Activated CD8-positive, alpha-beta memory T cell treated with anti-CD3 and anti-CD28 coated beads for 4 hours (primary cell): Measurements from ENCODE around the gene SUGCT.

Experiments used
- DNase-seq, 2 donors: peaks; one replicate each; pipeline ENCODE4 v3.0.0-alpha.2; 2020; ENCODE audit warnings: low read depth in 2 of 2

The SUGCT gene

DNA sequence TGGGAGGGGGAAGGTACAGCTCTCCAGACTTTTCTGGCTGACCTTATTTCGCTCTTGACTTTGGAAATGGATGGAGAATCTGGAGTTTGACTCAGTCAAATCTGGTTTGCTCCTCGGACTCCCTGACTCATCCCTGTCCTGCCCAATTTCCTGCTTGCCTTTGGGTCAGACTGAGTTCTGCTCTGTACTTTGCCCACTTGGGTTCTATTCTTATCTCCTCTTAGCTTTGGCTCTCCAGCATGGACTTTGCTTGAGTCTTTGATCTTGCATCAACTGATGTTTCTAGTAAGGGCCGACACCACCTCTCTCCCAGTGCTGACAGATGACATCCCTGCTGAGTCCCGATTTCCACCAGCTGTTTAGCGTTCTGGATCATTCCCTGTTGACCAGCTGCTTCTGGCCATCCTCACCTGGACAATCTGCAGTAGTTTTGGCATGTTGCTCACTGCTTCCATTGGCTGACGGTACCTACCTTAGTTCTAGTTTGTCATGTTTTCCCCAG, 335.3 kb downstream of the SUGCT start:
- no peak for DNase-seq

GRCh38 chr7:40470817-40471216, 336.0 kb downstream of the SUGCT start:
- DNase-seq: no peak

DNA sequence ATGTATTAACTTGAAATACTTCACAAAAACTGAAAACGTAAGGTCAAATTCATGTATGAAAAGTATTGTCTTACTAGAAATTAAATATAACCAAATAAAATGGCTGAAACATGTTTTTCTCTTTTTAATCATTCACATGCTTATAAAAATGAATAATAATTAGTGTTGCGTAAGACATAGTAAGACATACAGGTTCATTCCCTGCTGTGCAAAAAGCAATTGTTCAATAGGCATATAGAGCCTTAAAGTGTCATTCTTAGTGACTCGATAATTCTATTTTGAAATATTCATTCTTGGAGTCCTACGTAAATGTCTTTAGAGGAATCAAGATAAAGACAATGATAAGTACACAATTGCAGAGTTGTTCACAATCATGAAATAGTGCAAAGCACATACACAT, 337.1 kb downstream of the SUGCT start:
- no peak for DNase-seq

DNA sequence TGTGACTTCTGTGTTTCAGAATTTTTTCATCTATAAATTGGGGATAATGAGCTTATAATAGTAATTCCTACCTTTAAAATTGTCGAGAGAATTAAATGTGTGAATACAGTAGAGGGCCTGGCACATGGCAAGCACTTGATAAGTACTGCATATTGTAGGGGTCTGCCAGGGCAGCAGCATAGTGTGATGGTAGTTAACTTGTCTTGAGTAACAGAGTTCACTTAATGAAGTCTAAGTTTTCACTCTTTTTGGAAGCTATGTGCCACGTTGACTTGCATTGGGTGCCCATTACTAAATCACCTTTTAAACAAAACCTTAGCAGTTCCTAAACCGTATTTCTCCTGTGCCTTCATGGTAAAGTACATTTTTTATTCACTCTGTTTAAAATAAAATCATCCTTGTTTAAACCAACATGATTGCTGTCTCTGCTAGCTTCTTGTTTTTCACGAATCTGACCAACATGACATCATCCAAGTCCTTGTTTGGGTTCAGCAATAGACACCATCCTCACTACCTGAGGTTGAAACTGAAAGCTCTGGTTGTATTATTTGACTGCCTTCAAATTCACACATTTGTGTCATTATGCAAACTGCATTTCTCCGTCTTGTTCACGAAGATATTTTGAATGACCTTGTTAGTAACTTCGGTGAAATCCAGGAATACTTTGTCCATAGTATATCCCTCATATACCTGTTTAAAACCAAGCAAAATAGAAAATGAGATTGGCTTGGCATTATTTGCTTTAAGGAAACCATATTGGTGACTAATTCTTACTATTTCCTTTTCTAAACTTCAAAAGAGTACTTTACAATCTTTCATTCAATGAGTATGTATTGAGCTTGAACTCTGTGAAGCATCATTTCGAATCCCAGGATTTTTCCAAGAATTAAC, 340.2 kb downstream of the SUGCT start:
- DNase-seq: no peak

DNA sequence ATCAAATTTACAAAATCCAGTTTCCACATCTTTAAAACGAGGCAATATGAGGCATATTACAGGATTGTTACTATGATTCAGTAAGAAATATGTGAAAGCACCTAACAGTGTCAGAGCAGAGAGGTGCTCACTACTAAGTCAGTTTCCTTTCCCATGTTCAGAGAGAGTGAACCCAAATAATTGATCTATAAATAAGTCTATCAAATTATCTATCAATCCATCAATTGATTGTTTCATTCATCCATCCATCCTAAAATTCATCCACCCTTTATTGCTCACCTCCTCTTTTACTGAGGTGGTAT, 340.8 kb downstream of the SUGCT start:
- DNase-seq: no peak

DNA sequence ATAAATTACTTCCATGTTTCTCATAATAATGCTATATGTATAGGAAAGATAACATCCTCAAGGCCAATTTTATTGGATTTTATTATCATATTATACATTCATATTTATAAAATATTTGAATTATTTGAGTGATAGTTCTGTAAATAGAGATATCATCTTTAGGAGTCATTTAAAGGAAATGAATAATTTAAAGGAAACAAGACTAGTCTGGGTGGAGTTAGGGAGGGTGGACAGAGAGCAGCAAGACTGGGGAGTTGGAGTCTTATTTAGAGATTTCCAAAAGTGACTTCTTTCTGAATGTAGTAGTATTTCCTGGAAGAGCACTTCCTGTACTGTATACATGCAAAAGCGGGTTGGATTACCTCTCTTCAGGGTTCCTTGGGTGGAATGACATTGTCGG, 342.3 kb downstream of the SUGCT start:
- DNase-seq: no peak

- no peak for DNase-seq
Observed at GRCh38 chr7:40482845-40483244, 348.0 kb downstream of the SUGCT start.

DNA sequence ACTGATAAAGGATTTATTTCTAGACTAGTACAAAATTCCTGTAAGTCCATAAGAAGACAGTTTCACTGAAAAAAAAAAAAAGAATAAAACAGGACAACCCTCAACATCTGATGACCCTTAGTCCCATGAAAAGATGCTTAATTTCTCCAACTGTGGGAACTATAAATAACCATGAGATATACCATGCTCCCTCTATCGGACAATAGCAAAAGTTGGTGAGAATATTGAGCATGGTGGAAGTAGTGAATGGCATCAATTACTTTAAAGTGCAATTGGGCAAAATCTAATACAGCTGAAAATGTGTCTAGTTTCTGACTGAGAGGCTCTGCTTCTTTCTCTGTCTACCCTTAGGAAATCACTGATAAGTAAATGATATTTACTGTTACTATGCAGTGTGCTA, 348.8 kb downstream of the SUGCT start:
- no peak for DNase-seq

DNA sequence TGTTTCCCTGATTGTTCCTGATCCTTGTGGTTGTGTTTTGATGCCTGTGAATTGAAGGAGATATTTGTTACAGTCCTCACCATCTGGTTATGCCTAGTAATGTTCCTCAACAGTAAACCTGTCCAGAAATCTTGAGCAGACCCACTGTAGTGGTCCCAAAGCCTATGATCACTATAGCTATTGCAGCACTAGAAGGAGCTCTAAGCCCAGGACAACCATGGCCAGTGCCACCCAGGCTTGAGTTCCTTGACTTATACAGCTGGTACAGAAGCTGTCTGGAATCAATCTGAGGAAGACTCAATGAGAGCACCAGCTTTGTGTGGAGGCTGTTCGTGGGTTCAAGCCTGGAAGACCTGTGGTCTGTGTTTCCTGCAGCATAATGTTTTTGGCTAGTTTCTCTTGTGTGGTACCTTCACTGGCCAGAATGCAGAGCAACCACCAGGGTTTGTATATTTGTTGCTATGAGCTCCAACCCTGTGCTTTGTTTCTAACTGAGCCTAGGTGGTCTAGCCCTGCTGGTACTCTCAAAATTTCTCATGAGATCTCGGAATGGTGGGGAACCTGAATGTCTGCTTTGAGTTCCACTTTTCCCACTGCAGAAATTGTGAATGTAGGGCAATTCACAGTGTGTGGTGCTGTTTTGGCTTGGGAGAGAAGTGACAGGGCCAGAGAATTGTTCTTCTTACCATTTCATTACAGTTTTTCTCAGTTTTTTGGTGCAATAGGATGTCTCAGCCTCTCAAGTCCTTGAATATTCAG, 355.2 kb downstream of the SUGCT start:
- no peak for DNase-seq

GRCh38 chr7:40490603-40490924, 355.8 kb downstream of the SUGCT start:
- no peak for DNase-seq

DNA sequence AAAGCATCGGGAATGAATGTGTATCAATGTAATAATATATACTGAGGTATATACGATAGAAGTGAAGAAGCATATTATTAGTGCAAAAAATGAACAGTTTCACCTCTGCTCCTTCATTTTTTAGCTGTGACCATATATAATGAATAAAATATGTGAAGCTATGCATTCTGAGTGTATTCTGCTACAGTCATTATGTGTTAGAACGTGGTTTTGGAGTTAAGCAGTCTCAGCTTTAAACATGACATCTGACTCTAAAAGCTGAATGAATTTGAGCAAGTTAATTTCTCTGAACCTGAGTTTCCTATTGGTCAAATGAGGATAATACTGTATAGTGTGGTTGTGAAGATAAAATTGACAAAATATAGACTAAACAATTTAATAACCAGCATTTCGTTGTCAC, 358.1 kb downstream of the SUGCT start:
- no peak for DNase-seq

DNA sequence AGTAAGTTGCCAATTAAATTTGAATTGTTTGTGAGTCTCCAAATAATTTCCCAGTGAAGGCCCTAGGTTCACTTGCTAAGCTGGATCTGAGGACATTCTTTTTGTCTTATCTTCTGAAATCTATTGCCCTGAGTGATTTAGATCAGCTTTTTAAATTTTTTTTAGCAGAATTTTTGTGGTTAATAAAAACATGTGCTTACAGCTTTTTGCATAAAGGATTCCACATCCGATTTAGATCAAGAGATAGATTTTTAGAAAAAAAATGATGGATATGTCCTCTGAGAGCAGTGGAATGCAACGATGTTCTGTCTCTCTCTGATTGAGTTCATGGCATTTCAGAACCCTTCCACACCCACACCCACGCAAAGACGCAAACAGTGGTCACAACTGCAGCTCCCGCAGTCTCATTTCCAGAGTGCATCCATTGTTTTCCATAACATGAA, 358.8 kb downstream of the SUGCT start:
- no peak for DNase-seq

GRCh38 chr7:40498924-40499510, 364.2 kb downstream of the SUGCT start:
- DNase-seq: no peak

DNA sequence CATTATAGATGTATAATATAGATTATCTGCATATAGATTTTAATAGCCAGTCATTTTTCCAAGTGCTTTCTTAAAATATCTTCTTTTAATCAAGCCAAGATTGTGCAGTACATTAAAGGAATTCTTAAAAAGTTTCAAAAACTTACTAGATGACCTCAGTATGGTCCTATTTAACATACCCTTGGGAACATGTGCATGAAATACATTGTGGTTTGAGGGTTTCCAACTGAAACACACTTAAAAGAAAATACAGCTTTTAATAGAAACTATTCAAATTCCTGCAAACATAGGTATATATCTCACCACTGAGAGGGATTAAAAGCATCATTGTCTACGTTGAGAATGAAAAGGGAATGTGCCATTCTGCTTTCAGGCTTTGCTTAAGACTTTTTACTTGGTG, 364.9 kb downstream of the SUGCT start:
- no peak for DNase-seq

DNA sequence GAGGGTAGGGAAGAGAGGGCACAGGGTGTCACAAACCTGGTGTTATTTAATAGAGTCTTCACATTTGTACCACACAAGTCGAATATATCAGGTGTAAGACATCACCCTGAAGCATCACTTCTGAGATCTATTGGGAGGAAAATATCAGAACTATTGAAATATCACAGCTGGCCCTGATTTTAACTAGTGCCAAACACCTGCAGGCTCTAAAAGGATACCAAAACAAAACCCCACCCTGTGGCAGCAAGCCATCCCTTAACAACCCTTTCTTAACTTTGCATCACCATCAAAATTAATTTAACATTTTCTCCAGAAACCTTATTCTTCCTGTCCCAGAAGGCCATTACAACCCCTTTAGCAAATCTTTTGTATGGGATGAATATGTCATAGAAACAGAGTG, 365.4 kb downstream of the SUGCT start:
- DNase-seq: no peak

DNA sequence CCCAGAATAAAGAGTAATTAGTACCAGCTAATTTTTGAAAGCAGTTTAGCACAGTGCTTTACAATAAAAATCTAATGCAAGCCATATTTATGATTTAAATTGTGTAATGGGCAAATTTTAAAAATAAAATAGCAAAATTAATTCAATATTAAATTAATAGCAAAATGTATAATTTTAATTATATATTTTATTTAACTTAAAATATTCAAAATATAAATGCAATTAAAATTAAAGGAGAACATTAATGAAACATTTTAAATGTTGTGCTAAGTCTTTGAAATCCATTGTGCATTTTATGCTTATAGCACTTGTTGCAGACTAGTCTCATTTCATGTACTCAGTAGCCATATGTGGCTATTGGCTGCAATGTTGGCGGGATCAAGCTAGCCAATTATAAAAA, 367.6 kb downstream of the SUGCT start:
- no peak for DNase-seq

DNA sequence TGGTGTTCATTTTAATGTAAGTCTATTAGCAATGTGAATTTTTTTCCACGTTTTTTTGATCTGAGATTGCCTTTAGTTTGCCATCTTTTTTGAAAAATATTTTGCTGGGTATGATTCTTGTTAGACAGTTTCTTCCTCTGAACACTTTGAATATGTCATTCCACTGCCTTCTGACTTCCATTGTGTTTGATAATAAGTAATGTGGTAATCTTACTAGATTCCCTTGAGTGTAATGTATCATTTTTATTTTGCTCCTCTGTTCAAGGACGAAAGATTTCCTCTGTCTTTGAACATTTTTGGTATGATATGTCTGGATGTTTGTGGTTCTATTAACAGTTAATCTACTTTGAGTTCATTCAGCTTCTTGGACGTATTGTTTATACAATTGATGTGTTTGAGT, 371.4 kb downstream of the SUGCT start:
- no peak for DNase-seq

DNA sequence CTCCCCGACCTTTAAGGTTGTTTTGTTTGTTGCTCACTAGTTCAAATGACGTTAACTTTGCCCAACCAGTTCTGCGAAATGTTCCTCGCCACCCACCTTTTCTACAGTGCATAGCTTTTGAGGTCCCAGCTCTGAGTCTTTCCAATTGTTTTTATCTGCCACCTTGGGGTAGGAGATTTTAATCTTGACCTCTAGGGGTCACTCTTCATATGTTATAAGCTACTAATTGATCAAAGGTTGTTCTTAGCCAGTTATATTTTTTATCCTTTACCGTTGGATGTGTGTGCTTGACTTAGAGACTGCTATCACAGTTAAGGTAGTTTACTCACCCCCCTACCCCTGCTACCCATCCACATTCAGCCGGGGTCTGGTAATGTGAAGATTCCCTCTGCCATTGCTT, 372.4 kb downstream of the SUGCT start:
- no peak for DNase-seq

GRCh38 chr7:40509287-40509996, 374.6 kb downstream of the SUGCT start:
- no peak for DNase-seq

GRCh38 chr7:40516376-40516775, 381.6 kb downstream of the SUGCT start:
- no peak for DNase-seq

DNA sequence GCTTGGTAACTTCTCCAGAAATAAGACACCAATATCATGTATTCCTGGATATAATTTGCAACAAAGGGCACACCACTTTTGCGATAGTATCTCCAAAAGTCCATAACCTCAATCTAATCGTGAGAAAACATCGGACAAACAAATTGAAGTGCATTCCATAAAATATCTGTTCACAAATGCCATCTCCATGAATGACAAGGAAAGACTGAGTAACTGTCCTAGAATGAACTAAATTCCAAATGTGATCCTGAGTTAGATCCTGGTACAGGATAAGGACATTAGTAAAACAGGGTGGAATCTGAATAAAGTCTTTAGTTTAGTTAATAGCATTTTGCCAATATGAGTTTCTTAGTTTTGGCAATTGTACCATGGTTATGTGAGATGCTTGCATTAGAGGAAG, 384.2 kb downstream of the SUGCT start:
- no peak for DNase-seq
